ENCODE measurements around the gene MCF2. TPM values are rescaled to one million over a fixed set of nuclear protein-coding genes. Genes with fewer than 3 reads are reported as not detected.

Gene MCF2
- total and polyA plus RNA-seq, 2 experiments from 2014 or later: 1.1 to 1.4 TPM

- no peak for TF ChIP-seq ZNF462 (CRISPR knock-in tag; IDR thresholded peaks at IDR 0.05)
Observed at GRCh38 chrX:139738581-139738980, 30.6 kb upstream of the MCF2 start (continued).

GRCh38 chrX:139736151-139736550, 28.2 kb upstream of the MCF2 start:
- DNase-seq (ENCODE audit: low spot score) (no peak), ATAC-seq (no peak)
- no peaks in the 10 kb centered on the region for H3K4me1 ChIP-seq (ENCODE audit: insufficient read depth)
- H4K20me1 ChIP-seq (replicated peaks; ENCODE audit: insufficient read depth): no peaks in the 10 kb centered on the region
- no peaks in the 10 kb centered on the region for H3K9me3 Mint-ChIP-seq
- no peak overlapping the region for H3K4me3 ChIP-seq
- no peaks in the 10 kb centered on the region for H3K27me3 ChIP-seq (ENCODE audit: insufficient read depth)
- H3K4me3 Mint-ChIP-seq: no peak overlapping the region
- H3K27ac ChIP-seq (ENCODE audit: low read depth): no peak overlapping the region
- H3K27me3 Mint-ChIP-seq (ENCODE audit: insufficient read depth, low read depth, poor library complexity): no peaks in the 10 kb centered on the region
- peaks cover 7% of the 10 kb centered on the region; the same call in 1 of the 2 replicates for H3K36me3 ChIP-seq (ENCODE audit: insufficient read depth)
- no peaks in the 10 kb centered on the region for H3K4me1 Mint-ChIP-seq
- no peaks in the 10 kb centered on the region for H3K9me2 ChIP-seq (ENCODE audit: insufficient read depth)
- no peaks in the 10 kb centered on the region for H3K79me2 ChIP-seq (replicated peaks; ENCODE audit: insufficient read depth)
- H3K4me2 ChIP-seq: no peak overlapping the region
- no peaks in the 10 kb centered on the region; the same call in 2 of the 3 replicates for H3K36me3 Mint-ChIP-seq (ENCODE audit: low read depth)
- no peak overlapping the region for H3K27ac Mint-ChIP-seq
- no peak overlapping the region for H2AFZ ChIP-seq
- H3F3A ChIP-seq (replicated peaks; ENCODE audit: low read depth): no peaks in the 10 kb centered on the region
- no peak for TF ChIP-seq ZNF462 (CRISPR knock-in tag; IDR thresholded peaks at IDR 0.05)
- no peak for TF ChIP-seq REST (IDR thresholded peaks at IDR 0.05; ENCODE audit: unreplicated experiment)
- TF ChIP-seq ZNF114 (CRISPR knock-in tag; IDR thresholded peaks at IDR 0.05): no peak
- no peak for TF ChIP-seq POLR2AphosphoS5 (IDR thresholded peaks at IDR 0.05; ENCODE audit: low read depth)
